Stimulated activated naive B cell treated with anti-CD40 and anti-IgM and Interleukin-4, amounts not matched to agents 10 μg/mL and 1 μg/mL and 100 μg/mL, for 72 hours (primary cell): ENCODE data around the gene TBX18.

ENCODE experiments used
- ATAC-seq, 2 donors: fragments of 150-1000 bp; cut with Tn5 transposase; replicated peaks; 2 replicates each; pipeline ENCODE4 v1.10.0; 2021; ENCODE audit warnings: moderate library complexity in 1 of 2
- DNase-seq: peaks from one replicate; pipeline ENCODE4 v3.0.0; 2021
- H3K27ac Mint-ChIP-seq: one replicate; pipeline ENCODE4 v1.8.0; 2022; ENCODE audit warnings: mild to moderate bottlenecking, mixed read lengths
- H3K27me3 Mint-ChIP-seq, 2 donors: one replicate each; pipeline ENCODE4 v1.8.0; 2022; ENCODE audit warnings: mixed read lengths in 2 of 2
- H3K36me3 Mint-ChIP-seq, 2 donors: one replicate each; pipeline ENCODE4 v1.8.0; 2022; ENCODE audit warnings: mixed read lengths in 2 of 2, mild to moderate bottlenecking in 1 of 2
- H3K4me1 Mint-ChIP-seq, 2 donors: one replicate each; pipeline ENCODE4 v1.8.0; 2022; ENCODE audit warnings: mixed read lengths in 2 of 2, mild to moderate bottlenecking in 1 of 2
- H3K4me3 Mint-ChIP-seq, 2 donors: one replicate each; pipeline ENCODE4 v1.8.0; 2022; ENCODE audit warnings: mild to moderate bottlenecking in 2 of 2, mixed read lengths in 2 of 2, moderate library complexity in 1 of 2
- H3K9me3 Mint-ChIP-seq, 2 donors: one replicate each; pipeline ENCODE4 v1.8.0; 2022; ENCODE audit warnings: mixed read lengths in 2 of 2, mild to moderate bottlenecking in 1 of 2

Gene TBX18

GRCh38 chr6:84779380-84779779 is 15.0 kb upstream of the TBX18 start:
- H3K27me3 Mint-ChIP-seq, result peaks cover 35 to 53% of the 10 kb centered on the region in 2 donors
- peaks cover 1 to 7% of the 10 kb centered on the region in 2 donors for H3K4me1 Mint-ChIP-seq
- DNase-seq, result no peak
- no peak for ATAC-seq
- no peak overlapping the region for H3K27ac Mint-ChIP-seq
- no peaks in the 10 kb centered on the region for H3K9me3 Mint-ChIP-seq
- H3K4me3 Mint-ChIP-seq, result no peak overlapping the region
- H3K36me3 Mint-ChIP-seq, result no peaks in the 10 kb centered on the region

- H3K4me1 Mint-ChIP-seq, result peaks cover 7 to 21% of the 10 kb centered on the region in 2 donors
- DNase-seq, result no peak
- no peak overlapping the region for H3K27ac Mint-ChIP-seq
- peaks cover 0 to under 1% of the 10 kb centered on the region in 2 donors for H3K9me3 Mint-ChIP-seq
- no peak overlapping the region for H3K4me3 Mint-ChIP-seq
- ATAC-seq, result no peak
- H3K36me3 Mint-ChIP-seq, result peaks cover 0 to under 1% of the 10 kb centered on the region in 2 donors
- peaks cover 47 to 63% of the 10 kb centered on the region in 2 donors for H3K27me3 Mint-ChIP-seq
Observed at GRCh38 chr6:84777888-84778287, 13.5 kb upstream of the TBX18 start.

DNA sequence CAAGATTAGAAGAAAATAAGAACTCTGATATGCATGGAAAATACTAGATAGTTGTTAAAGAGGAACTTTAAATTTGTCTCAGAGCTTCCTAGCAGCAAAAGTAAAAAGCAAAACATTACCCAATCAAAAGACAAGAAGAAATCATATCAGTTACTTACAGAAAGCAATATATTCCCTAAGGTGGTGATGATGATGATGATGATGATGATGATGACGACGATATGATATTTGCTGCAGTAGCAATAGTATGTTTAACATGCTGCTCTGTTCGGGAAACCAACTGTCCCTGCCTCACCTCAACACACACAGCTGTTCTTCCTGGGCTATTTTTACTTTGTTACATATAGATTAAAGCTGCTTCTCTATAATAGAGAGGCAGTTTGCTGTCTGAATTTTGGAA is 12.0 kb upstream of the TBX18 start:
- Mint-ChIP-seq H3K4me1 (peaks cover 7 to 25% of the 10 kb centered on the region in 2 donors), H3K27ac (no peak overlapping the region), H3K36me3 (peaks cover 0 to 5% of the 10 kb centered on the region in 2 donors), H3K9me3 (peaks cover 0 to 3% of the 10 kb centered on the region in 2 donors), H3K27me3 (peaks cover 59 to 77% of the 10 kb centered on the region in 2 donors), H3K4me3 (no peak overlapping the region)
- ATAC-seq (no peak), DNase-seq (no peak)

- H3K4me3 Mint-ChIP-seq, result no peak overlapping the region
- H3K9me3 Mint-ChIP-seq, result peaks cover 0 to 3% of the 10 kb centered on the region in 2 donors
- peaks cover 0 to 5% of the 10 kb centered on the region in 2 donors for H3K36me3 Mint-ChIP-seq
- peaks cover 7 to 25% of the 10 kb centered on the region in 2 donors for H3K4me1 Mint-ChIP-seq
- H3K27me3 Mint-ChIP-seq, result peaks cover 63 to 82% of the 10 kb centered on the region in 2 donors
- no peak overlapping the region for H3K27ac Mint-ChIP-seq
- DNase-seq (no peak), ATAC-seq (no peak)
Observed at GRCh38 chr6:84775751-84776150, 11.4 kb upstream of the TBX18 start.

DNA sequence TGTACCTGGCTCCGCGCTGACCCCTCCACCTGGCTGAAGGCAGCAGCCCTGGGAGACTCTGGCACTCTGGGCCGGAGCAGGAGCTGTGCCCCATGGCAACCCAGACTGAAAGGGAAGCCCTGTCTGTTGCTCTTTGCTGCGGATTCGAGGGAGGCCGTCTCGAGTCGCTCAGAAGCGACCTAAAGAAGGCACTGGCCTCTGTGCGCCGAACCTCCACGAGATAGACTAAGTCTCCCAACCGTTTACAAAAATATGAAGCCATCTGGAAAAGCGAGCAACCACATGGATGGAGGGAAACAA is 10.5 kb upstream of the TBX18 start:
- peaks cover 7 to 25% of the 10 kb centered on the region in 2 donors for H3K4me1 Mint-ChIP-seq
- DNase-seq (no peak), ATAC-seq (no peak)
- peaks cover 63 to 82% of the 10 kb centered on the region in 2 donors for H3K27me3 Mint-ChIP-seq
- H3K36me3 Mint-ChIP-seq, result peaks cover 0 to 5% of the 10 kb centered on the region in 2 donors
- peaks cover 0 to 3% of the 10 kb centered on the region in 2 donors for H3K9me3 Mint-ChIP-seq
- no peak overlapping the region for H3K27ac Mint-ChIP-seq
- peak overlapping the region in 1 of 2 donors; percentile 13 for H3K4me3 Mint-ChIP-seq

- no peak for DNase-seq
- Mint-ChIP-seq H3K27me3 (peaks cover 65 to 79% of the 10 kb centered on the region in 2 donors), H3K36me3 (peaks cover 0 to 5% of the 10 kb centered on the region in 2 donors), H3K4me1 (peaks cover 7 to 25% of the 10 kb centered on the region in 2 donors), H3K9me3 (peaks cover 0 to 4% of the 10 kb centered on the region in 2 donors), H3K27ac (peak overlapping the region; percentile 25), H3K4me3 (peak overlapping the region in 1 of 2 donors; percentile 13)
- peak; percentile 43 to 52 for ATAC-seq
Observed at GRCh38 chr6:84774157-84774984, 10.0 kb upstream of the TBX18 start.

DNA sequence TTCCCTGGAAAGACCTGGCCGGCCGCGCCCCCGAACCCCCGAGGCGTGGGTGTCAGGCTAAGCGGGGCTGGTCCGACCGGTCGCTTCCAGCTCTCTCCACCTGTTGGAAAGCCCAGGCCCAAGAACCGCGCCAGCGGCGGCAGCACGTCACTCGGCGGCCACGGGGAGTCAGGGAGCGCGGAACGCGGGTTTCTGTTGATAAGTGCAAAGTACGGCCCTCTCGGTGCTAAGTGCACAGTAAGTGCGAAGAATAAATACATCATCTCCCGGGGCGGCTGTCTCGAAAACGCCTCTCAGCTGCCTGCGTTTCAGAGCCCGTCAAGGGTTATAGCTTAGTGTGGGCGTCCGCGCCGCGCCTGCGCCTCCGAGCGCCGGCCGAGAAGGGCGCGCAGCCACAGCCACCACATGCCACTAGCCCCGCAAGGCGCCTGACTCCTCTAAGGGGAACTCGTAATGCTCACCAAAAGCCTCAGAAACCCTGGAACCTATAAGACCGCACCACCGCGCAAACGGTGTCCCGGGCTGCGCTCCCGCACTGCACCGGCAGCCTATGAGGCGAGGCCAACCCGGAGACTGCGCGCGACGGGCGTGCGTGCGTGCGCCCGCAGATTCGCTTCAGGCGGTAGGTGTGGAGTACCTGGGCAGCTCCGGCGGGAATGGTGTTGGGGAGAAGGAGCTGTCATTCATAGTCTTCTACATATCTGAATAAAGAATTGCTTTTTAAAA is 9.2 kb upstream of the TBX18 start:
- DNase-seq (no peak), ATAC-seq (no peak)
- Mint-ChIP-seq H3K27me3 (peaks cover 68 to 86% of the 10 kb centered on the region in 2 donors), H3K4me1 (peaks cover 10 to 25% of the 10 kb centered on the region in 2 donors), H3K36me3 (peaks cover 0 to 5% of the 10 kb centered on the region in 2 donors), H3K9me3 (peaks cover 0 to 5% of the 10 kb centered on the region in 2 donors), H3K4me3 (peak overlapping the region; percentile 37 to 41), H3K27ac (peak overlapping the region; percentile 90)

- Mint-ChIP-seq H3K36me3 (peaks cover 0 to 5% of the 10 kb centered on the region in 2 donors), H3K27me3 (peaks cover 68 to 86% of the 10 kb centered on the region in 2 donors), H3K9me3 (peaks cover 0 to 5% of the 10 kb centered on the region in 2 donors), H3K4me3 (peak overlapping the region; percentile 11 to 49), H3K27ac (peak overlapping the region; percentile 90), H3K4me1 (peaks cover 11 to 25% of the 10 kb centered on the region in 2 donors)
- ATAC-seq (no peak), DNase-seq (no peak)
Observed at GRCh38 chr6:84773133-84773430, 8.7 kb upstream of the TBX18 start.

DNA sequence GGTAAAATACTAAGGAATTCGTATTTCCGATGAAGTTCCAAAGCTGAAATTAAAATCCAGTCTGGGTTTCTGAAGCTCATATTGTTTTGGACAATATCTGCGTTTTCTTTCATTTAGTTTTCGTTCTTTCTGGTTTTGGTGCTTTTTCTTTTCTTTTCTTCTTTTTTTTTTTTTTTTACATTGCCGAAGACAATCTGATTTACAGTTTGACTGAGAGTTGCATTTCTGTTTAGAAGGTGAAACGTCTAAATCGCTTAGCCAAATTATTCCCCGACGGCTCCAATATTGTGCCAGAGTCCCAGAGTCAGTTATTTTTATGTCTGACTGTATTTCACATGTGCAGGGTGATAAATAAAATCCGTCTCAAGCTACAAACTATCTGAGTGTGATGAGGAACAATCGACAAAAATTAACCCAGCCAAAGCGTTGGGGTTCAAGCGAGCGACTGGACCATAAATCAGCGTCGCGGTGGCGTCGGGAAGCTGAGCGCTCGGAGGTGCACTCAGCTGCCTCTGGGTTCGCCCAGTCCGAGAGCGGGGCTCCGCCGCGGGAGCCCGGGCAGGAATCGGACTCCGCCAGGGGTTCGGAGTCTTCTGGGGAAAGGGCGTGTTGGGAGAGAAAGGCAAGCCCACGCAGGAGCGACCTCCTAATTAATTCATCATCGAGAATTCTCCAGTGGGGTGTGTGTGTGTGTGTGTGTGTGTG is 8.2 kb upstream of the TBX18 start:
- peaks cover 0 to 5% of the 10 kb centered on the region in 2 donors for H3K9me3 Mint-ChIP-seq
- DNase-seq, result no peak
- H3K27me3 Mint-ChIP-seq, result peaks cover 68 to 86% of the 10 kb centered on the region in 2 donors
- peaks cover 0 to 5% of the 10 kb centered on the region in 2 donors for H3K36me3 Mint-ChIP-seq
- H3K4me3 Mint-ChIP-seq, result peak overlapping the region; percentile 21 to 49
- H3K4me1 Mint-ChIP-seq, result peaks cover 11 to 25% of the 10 kb centered on the region in 2 donors
- ATAC-seq, result no peak
- peak overlapping the region; percentile 90 for H3K27ac Mint-ChIP-seq

DNA sequence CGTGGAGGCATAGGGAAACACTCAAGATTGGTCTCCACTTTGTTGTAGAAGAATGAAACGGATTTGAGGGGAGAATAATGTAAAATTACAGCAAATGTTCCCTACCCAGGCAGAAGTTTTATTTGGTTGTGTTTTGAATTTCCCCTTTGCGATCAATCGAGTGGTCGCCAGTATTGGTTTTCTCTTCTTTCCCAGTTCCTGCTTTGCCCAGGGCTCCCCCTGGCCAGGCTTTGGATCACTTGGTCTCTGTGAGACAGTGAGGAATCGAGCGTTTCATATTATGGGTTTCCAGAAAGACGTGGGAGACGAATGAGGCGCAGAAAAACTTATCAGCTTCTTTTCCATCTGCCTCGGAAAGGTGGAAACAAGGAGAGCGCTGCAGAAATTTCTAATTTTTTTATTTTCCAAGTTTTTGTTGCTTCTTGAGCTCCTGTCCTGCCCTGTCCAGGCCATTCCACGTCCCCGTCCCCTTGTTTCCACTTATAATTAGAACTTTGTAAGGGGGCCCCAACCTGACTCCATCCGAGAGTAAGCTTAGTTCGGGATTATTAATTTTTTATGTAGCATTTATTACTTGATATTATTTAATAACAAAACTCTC is 7.5 kb upstream of the TBX18 start:
- Mint-ChIP-seq H3K9me3 (peaks cover 0 to 5% of the 10 kb centered on the region in 2 donors), H3K27me3 (peaks cover 72 to 86% of the 10 kb centered on the region in 2 donors), H3K27ac (no peak overlapping the region), H3K4me3 (no peak overlapping the region), H3K36me3 (peaks cover 0 to 5% of the 10 kb centered on the region in 2 donors), H3K4me1 (peaks cover 11 to 25% of the 10 kb centered on the region in 2 donors)
- ATAC-seq (no peak), DNase-seq (no peak)

- H3K4me1 Mint-ChIP-seq, result peaks cover 11 to 25% of the 10 kb centered on the region in 2 donors
- H3K9me3 Mint-ChIP-seq, result peaks cover 0 to 5% of the 10 kb centered on the region in 2 donors
- peaks cover 0 to 5% of the 10 kb centered on the region in 2 donors for H3K36me3 Mint-ChIP-seq
- peaks cover 71 to 86% of the 10 kb centered on the region in 2 donors for H3K27me3 Mint-ChIP-seq
- ATAC-seq, result no peak
- no peak overlapping the region for H3K27ac Mint-ChIP-seq
- DNase-seq, result no peak
- no peak overlapping the region for H3K4me3 Mint-ChIP-seq
Observed at GRCh38 chr6:84771125-84771755, 6.8 kb upstream of the TBX18 start.

GRCh38 chr6:84770521-84770920 is 6.1 kb upstream of the TBX18 start:
- DNase-seq (no peak), ATAC-seq (no peak)
- H3K27me3 Mint-ChIP-seq, result peaks cover 71 to 85% of the 10 kb centered on the region in 2 donors
- H3K36me3 Mint-ChIP-seq, result peaks cover 0 to 5% of the 10 kb centered on the region in 2 donors
- H3K4me1 Mint-ChIP-seq, result peaks cover 11 to 25% of the 10 kb centered on the region in 2 donors
- no peak overlapping the region for H3K27ac Mint-ChIP-seq
- H3K4me3 Mint-ChIP-seq, result no peak overlapping the region
- peaks cover 0 to 5% of the 10 kb centered on the region in 2 donors for H3K9me3 Mint-ChIP-seq

- H3K27ac Mint-ChIP-seq, result peak overlapping the region; percentile 47
- DNase-seq, result no peak
- H3K27me3 Mint-ChIP-seq, result peaks cover 72 to 83% of the 10 kb centered on the region in 2 donors
- H3K4me3 Mint-ChIP-seq, result no peak overlapping the region
- no peak for ATAC-seq
- peaks cover 2 to 6% of the 10 kb centered on the region in 2 donors for H3K36me3 Mint-ChIP-seq
- peaks cover 0 to 5% of the 10 kb centered on the region in 2 donors for H3K9me3 Mint-ChIP-seq
- peaks cover 11 to 21% of the 10 kb centered on the region in 2 donors for H3K4me1 Mint-ChIP-seq
Observed at GRCh38 chr6:84769306-84769705, 4.9 kb upstream of the TBX18 start.
